ENCODE data around the gene UPF1.
"Not testable (repeated sequence)": the region's sequence is repeated elsewhere in the genome, so short reads cannot be mapped to it uniquely, and the experiment has no call there.

The UPF1 gene

GRCh38 chr19:18897094-18898029 is 65.6 kb downstream of the UPF1 start:
- no peak for DNase-seq (ENCODE audit: low read depth in 1 of 2, low spot score in 1 of 2)

DNA sequence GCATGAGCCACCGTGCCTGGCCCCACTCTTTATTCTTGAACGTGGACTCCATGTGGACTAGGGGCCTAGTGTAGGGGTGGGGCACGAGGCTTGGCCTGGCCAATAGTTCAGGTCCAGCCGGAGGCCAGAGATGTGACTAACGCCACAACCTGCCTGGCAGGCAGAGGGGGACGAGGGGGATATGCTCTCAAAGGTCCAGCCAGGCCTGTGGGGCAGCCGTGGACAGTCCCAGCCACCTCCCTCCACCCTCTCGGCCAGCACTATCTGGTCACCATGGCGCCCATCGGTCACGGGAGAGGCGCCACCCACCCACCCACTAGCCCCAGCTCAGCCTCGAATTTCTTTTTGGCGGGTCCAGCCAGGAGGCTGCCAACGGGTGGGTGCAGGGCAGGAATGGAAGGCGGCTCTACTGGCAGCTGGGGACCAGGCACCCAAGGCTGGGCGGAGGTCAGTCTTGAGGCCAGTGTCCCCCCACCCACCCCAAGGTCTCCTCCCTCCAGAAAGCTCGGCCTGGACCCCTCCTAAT is 66.4 kb downstream of the UPF1 start:
- no peak for DNase-seq (ENCODE audit: low read depth in 1 of 2, low spot score in 1 of 2)

GRCh38 chr19:18898607-18899408 is 67.0 kb downstream of the UPF1 start:
- DNase-seq (ENCODE audit: low read depth in 1 of 2, low spot score in 1 of 2) = no peak

- no peak for DNase-seq (ENCODE audit: low read depth in 1 of 2, low spot score in 1 of 2)
Measured at GRCh38 chr19:18899624-18900560, 68.1 kb downstream of the UPF1 start.

DNA sequence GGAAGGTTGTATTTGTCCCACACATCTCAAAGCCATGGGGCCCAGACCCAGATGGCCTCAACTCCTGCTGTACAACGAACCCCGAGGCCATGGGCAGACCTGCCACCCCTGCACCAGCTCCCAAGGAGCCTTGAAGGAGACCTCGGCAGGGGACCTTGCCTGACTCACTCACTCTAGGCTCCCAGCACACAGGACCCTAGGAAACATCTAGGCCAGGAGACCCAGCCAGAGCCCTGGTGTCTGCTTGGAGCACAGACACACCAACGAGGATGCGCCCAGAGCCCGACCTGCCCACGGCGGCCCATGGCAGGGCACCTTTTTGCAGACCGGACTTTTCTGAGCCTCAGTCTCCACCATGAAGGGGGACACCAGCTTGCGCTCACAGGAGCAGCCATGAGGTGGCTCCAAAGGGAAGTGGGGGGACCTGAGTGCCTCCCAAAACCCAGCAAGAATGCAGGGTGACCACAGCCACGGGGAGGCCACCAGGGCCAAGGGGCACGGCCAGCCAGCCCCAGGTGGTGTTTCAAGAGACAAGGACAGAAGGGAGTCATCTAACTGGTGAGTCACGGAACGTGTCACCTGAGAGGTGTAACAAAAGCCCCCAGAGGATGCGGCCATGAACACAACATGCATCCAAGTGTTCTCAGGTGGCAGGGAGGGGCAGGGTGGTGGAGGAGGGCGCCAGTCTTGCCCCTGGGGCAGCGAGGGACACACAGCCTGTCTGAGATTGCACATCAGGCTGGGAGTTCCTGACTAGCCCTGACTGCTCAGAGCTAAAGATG is 69.1 kb downstream of the UPF1 start:
- no peak for DNase-seq (ENCODE audit: low read depth in 1 of 2, low spot score in 1 of 2)

GRCh38 chr19:18901491-18901890 is 69.7 kb downstream of the UPF1 start:
- no peak for DNase-seq (ENCODE audit: low read depth in 1 of 2, low spot score in 1 of 2)

DNA sequence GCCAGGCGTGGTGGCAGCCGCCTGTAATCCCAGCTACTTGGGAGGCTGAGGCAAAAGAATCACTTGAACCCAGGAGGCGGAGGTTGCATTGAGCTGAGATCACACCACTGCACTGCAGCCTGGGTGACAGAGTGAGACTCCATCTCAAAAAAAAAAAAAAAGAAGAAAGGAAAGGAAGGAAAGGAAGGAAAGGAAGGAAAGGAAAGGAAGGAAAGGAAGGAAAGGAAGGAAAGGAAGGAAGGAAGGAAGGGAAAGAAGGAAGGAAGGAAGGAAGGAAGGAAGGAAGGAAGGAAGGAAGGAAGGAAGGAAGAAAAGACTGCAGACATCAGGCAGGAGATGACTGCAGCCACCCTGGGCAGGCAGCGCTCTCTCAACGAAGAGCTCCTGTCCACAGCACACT is 70.8 kb downstream of the UPF1 start:
- DNase-seq (ENCODE audit: low read depth in 1 of 2, low spot score in 1 of 2) = not testable (repeated sequence)

DNA sequence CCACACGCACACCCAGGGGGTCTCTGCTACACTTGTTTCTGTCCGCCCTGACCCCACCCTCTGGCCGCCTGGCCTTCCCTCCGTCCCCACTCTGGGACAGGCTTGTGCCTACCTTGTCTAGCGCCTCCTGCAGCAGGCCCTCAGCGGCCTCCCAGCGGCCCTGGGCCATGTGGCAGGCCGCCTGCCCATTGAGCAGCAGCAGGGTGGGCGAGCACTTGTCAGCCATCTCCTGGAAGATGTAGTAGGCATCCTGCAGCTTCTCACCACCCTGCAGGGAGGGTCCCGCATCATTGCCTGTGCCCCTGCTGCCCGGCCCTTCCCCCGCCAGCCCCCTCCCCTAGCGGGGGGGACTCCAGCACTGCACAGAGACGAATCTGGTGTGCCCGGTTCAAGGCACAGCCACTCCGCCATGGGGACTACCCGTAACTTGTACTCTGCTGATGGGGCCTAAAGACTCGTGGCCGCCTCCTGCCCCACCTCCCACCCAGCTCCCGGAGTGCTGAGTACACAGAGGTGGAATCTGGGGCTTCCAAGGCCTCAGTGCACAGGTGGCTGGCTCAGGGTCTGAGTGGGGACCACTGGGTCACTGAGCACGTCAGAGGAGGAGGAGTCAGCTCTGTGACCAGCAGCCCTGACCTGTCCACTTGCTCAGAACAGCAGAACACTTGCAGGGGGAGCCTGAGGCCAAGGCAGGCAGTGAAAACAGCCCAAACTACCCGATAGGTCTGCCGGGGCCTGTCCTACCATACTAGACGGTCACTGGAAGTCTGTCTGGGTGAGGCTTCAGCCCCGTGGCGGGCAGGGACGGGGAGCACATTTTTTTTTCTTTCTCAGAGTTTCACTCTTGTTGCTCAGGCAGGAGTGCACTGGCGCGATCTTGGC is 71.6 kb downstream of the UPF1 start:
- DNase-seq (ENCODE audit: low read depth in 1 of 2, low spot score in 1 of 2) = no peak

DNA sequence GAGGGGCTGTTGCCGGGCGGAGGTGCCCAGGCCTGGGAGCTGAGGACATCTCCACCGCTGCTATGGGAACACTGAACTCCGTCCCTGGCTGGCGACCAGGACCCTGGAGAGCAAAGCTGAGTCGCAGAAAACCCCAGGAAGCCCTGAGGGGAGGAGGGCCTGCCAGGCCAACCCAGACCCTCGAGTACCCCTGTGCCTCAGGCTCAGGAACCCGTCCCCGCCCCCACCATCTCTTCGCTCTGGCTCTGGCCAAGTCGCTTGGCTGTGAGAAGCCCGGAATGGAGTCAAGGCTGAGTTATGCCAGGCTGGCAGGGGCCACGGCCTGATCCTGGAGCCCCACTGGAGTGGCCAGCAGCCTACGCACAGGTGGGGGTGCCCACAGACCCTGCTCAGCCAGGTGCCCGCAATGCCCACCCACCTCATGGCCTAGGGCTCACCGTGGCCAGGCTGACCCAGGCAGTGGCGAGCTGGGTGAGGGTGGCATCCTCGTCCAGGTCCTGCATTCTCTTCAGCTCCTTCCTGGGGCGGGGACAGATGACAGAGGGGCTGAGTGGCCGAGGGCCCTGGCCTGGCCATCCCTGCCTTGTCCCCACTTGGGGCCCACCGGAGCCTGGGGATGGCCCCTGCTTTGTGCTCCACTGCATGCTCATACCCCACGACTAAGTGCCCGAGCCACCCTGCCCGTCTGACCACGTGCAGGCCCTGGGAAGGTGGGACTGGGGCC is 72.7 kb downstream of the UPF1 start:
- DNase-seq (ENCODE audit: low read depth in 1 of 2, low spot score in 1 of 2) = no peak

- no peak for DNase-seq (ENCODE audit: low read depth in 1 of 2, low spot score in 1 of 2)
Measured at GRCh38 chr19:18905058-18905456, 73.3 kb downstream of the UPF1 start.

DNA sequence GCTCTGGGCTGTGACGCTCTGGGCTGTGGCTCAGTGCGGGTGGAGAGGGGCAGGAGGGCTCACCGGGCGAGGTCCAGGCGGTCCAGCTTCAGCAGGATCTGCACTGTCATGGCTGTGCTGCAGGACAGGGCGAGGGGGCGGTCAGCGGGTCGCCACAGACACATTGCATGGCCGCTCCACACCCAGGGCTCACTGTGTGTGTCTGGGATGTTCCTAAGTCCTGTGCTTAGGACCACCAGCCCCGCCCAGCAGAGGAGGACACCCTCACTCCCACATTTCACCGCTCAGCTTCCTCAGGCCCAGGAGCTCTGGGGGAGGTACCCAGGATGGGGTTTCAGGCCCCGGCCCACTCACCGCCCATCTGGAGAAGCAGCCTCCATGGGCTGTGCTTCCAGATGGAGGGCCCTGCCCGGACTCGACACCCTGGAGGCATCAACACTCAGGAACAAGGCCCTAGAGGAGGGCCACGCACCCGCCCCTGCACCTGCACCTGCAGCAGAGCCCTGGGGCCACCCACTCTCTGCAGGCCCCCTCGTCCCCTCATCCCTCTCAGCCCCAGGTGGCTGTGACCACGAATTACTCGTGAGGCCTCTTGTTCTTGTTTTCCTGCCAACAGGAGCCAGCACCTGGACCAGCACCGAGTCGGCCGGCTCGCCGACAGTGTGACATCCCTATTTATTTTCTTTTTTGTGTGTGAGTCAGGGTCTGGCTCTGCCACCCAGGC is 73.9 kb downstream of the UPF1 start:
- DNase-seq (ENCODE audit: low read depth in 1 of 2, low spot score in 1 of 2) = no peak

- DNase-seq (ENCODE audit: low read depth in 1 of 2, low spot score in 1 of 2) = no peak
Measured at GRCh38 chr19:18906605-18907519, 75.1 kb downstream of the UPF1 start.

- DNase-seq (ENCODE audit: low read depth in 1 of 2, low spot score in 1 of 2) = no peak
Measured at GRCh38 chr19:18908917-18909619, 77.3 kb downstream of the UPF1 start.

DNA sequence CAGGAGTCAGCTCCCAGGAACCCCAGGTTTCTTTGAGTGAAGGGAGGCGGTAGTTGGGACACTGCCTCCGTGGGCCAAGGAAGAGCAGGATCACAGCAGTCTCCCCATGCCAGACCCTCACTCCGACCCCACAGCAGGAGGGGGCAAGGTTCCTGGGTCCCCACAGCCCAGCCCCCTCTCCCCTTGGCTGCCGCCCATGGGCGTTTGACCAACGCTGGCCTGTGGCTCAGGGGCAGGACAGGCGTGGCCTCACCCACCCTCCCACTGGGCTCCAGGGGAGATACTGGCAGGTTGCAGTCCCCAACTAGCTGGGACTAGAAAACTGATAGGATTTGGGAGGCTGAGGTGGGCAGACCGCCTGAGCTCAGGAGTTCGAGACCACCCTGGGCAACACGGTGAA is 78.3 kb downstream of the UPF1 start:
- no peak for DNase-seq (ENCODE audit: low read depth in 1 of 2, low spot score in 1 of 2)

GRCh38 chr19:18910801-18911436 is 79.2 kb downstream of the UPF1 start:
- DNase-seq (ENCODE audit: low read depth in 1 of 2, low spot score in 1 of 2) = no peak

DNA sequence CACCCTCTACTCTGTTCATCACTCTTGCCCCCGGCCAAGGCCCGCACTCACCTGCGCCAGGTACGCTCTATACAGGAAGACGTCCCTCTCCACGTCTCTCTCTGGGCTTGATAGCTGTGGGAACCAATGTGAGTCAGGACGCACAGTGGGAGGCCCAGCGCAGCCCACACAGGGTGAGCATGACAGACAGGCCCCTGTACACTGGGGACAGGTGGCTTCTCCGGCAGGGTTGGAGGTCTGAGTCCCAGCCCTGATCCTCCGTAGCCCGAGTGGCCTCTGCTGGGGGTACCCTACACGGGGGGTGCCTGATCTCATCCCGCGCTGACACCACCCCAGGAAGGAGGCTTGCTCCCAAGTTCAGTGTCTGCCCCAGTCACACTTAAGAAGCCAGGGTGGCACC is 81.2 kb downstream of the UPF1 start:
- no peak for DNase-seq (ENCODE audit: low read depth in 1 of 2, low spot score in 1 of 2)

Data from stimulated activated CD4-positive, alpha-beta T cell treated with anti-CD3 and anti-CD28 coated beads, Interleukin-15, amount 100 ng/mL, for 1 hour (primary cell).